Fibroblast of pulmonary artery (primary cell): ENCODE results near the gene FAM124B.

Experiments
- DNase-seq: peaks from one replicate; pipeline ENCODE4 v3.0.0-alpha.2; 2010; ENCODE audit warnings: low read depth
- H3K4me3 ChIP-seq: replicated peaks from 2 replicates; pipeline ENCODE4 v1.5.1; 2011; ENCODE audit warnings: low read depth, mild to moderate bottlenecking, control low read depth, low read length, moderate library complexity
- CTCF ChIP-seq: IDR thresholded peaks from 2 replicates; pipeline ENCODE4 v1.5.1; 2011; ENCODE audit warnings: mild to moderate bottlenecking, control low read depth, low read length, inconsistent platforms; ENCODE audit errors: missing control alignments

FAM124B gene

GRCh38 chr2:224401641-224402342, at the start of gene FAM124B:
Gene FAM124B (minus strand): TSS chr2:224402107. CDS start chr2:224401768, 339 bp downstream.
- no peak for TF ChIP-seq CTCF
- DNase-seq = peak; percentile 90
- H3K4me3 ChIP-seq = peak within 1 kb of the TSS; percentile 8

- DNase-seq = peak; percentile 35
- no peak overlapping the region for H3K4me3 ChIP-seq
- peak; percentile 68 for TF ChIP-seq CTCF
Observed at GRCh38 chr2:224449212-224450147, 47.6 kb upstream of the FAM124B start.

- no peak for DNase-seq
- H3K4me3 ChIP-seq = no peak overlapping the region
- TF ChIP-seq CTCF = no peak
Observed at GRCh38 chr2:224448236-224448635, 46.3 kb upstream of the FAM124B start.

GRCh38 chr2:224444783-224445182, 42.9 kb upstream of the FAM124B start:
- H3K4me3 ChIP-seq = no peak overlapping the region
- no peak for TF ChIP-seq CTCF
- DNase-seq = no peak

- TF ChIP-seq CTCF = no peak
- no peak for DNase-seq
- no peak overlapping the region for H3K4me3 ChIP-seq
Observed at GRCh38 chr2:224444021-224444420, 42.1 kb upstream of the FAM124B start.

GRCh38 chr2:224442071-224442967, 40.4 kb upstream of the FAM124B start:
- peak overlapping the region; percentile 56 for H3K4me3 ChIP-seq
- no peak for TF ChIP-seq CTCF
- DNase-seq = peak; percentile 15
